Mononuclear cell (primary cell): ENCODE measurements around the gene EIF2B5. TPM values are rescaled to one million over a fixed set of nuclear protein-coding genes. Genes with fewer than 3 reads are reported as not detected.
"Not testable (repeated sequence)": the region's sequence is repeated elsewhere in the genome, so short reads cannot be mapped to it uniquely, and the experiment has no call there.

Experiments
- H3K27me3 ChIP-seq: 2 replicates; pipeline ENCODE4 v1.6.0; 2011; ENCODE audit warnings: low read length, control low read depth; ENCODE audit not compliant: insufficient read depth
- H3K4me1 ChIP-seq: 2 replicates; pipeline ENCODE4 v1.5.1; 2011; ENCODE audit warnings: mild to moderate bottlenecking, low read length, control low read depth; ENCODE audit not compliant: insufficient read depth
- H3K4me3 ChIP-seq: 2 replicates; pipeline ENCODE4 v1.5.1; 2011; ENCODE audit warnings: mild to moderate bottlenecking, low read length, moderate library complexity
- H3K9me3 ChIP-seq: 2 replicates; pipeline ENCODE4 v1.5.1; 2011; ENCODE audit warnings: low read depth, mild to moderate bottlenecking, control low read depth, low read length
- total RNA-seq: library from RNA; depleted of rRNA; stranded (reverse); fragments of >200 nt; gene quantifications from one replicate; pipeline ENCODE4 v1.2.3, GENCODE V29; 2012

EIF2B5 gene
- total RNA-seq, 1 donor: 41.0 TPM

GRCh38 chr3:184158404-184158803 lies 23.2 kb downstream of the EIF2B5 start:
- no peak overlapping the region for H3K4me3 ChIP-seq
- no peaks in the 10 kb centered on the region for H3K9me3 ChIP-seq
- no peaks in the 10 kb centered on the region for H3K27me3 ChIP-seq
- peaks cover 31% of the 10 kb centered on the region for H3K4me1 ChIP-seq

- H3K27me3 ChIP-seq: no peaks in the 10 kb centered on the region
- no peak overlapping the region for H3K4me3 ChIP-seq
- peaks cover 31% of the 10 kb centered on the region for H3K4me1 ChIP-seq
- no peaks in the 10 kb centered on the region for H3K9me3 ChIP-seq
Measured at GRCh38 chr3:184160456-184160855, 25.3 kb downstream of the EIF2B5 start.

- H3K4me1 ChIP-seq: peaks cover 12% of the 10 kb centered on the region
- H3K27me3 ChIP-seq, H3K9me3 ChIP-seq, H3K4me3 ChIP-seq: not testable (repeated sequence)
Measured at GRCh38 chr3:184162571-184163070, 27.5 kb downstream of the EIF2B5 start.

DNA sequence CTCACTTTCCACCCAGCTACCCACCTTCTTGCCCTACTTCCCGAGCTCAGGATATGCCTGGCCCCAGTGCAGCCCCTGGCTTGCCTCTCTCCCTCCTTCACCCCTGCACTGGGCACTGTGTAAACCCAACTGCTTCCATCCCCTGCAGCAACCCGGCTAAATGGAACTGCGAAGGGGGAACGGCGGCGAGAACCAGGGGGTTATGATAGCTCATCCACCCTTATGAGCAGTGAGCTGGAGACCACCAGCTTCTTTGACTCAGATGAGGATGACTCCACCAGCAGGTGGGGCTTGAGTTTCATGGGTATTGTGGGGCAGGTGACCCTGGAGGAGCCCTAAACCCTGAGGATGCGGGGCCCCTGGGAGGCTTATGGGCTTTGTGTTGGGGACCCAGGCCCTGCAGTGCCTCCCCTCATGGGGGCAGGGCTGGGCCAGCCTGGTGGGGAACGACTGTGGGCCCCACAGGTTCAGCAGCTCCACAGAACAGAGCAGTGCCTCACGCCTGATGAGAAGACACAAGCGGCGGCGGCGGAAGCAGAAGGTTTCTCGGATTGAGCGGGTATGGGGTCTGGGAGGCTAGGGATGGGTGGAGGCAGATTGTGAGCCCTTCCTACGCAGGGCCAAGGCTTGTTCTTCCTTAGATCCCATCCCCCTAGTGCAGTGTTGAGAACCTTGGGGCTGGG lies 29.6 kb downstream of the EIF2B5 start:
- no peak overlapping the region for H3K4me3 ChIP-seq

GRCh38 chr3:184165543-184165942 lies 30.4 kb downstream of the EIF2B5 start:
- no peak overlapping the region for H3K4me3 ChIP-seq
- no peaks in the 10 kb centered on the region for H3K4me1 ChIP-seq
- H3K9me3 ChIP-seq: no peaks in the 10 kb centered on the region
- no peaks in the 10 kb centered on the region for H3K27me3 ChIP-seq

More for the DNA sequence above, 29.6 kb downstream of the EIF2B5 start:
- Histone ChIP-seq H3K9me3 (no peaks in the 10 kb centered on the region), H3K4me1 (no peaks in the 10 kb centered on the region), H3K27me3 (no peaks in the 10 kb centered on the region)

GRCh38 chr3:184166671-184167070 lies 31.5 kb downstream of the EIF2B5 start:
- Histone ChIP-seq H3K9me3 (no peaks in the 10 kb centered on the region), H3K27me3 (no peaks in the 10 kb centered on the region), H3K4me1 (no peaks in the 10 kb centered on the region), H3K4me3 (no peak overlapping the region)

DNA sequence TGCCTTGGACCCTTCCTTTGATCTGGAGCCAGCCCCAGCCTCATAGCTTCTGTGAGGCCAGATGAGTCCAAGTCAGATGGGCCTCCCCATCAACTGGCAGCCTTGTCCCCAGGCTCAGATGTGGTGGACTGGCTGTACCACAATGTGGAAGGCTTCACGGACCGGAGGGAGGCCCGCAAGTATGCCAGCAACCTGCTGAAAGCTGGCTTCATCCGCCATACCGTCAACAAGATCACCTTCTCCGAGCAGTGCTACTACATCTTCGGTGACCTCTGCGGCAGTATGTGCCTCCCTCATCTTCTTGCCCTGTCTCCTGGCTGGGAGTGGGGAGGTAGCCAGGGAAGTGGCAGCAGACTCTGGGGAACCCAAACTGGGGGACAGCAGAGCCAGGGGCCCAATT lies 32.6 kb downstream of the EIF2B5 start:
- H3K4me3 ChIP-seq: no peak overlapping the region
- no peaks in the 10 kb centered on the region for H3K4me1 ChIP-seq
- no peaks in the 10 kb centered on the region for H3K27me3 ChIP-seq
- no peaks in the 10 kb centered on the region for H3K9me3 ChIP-seq

DNA sequence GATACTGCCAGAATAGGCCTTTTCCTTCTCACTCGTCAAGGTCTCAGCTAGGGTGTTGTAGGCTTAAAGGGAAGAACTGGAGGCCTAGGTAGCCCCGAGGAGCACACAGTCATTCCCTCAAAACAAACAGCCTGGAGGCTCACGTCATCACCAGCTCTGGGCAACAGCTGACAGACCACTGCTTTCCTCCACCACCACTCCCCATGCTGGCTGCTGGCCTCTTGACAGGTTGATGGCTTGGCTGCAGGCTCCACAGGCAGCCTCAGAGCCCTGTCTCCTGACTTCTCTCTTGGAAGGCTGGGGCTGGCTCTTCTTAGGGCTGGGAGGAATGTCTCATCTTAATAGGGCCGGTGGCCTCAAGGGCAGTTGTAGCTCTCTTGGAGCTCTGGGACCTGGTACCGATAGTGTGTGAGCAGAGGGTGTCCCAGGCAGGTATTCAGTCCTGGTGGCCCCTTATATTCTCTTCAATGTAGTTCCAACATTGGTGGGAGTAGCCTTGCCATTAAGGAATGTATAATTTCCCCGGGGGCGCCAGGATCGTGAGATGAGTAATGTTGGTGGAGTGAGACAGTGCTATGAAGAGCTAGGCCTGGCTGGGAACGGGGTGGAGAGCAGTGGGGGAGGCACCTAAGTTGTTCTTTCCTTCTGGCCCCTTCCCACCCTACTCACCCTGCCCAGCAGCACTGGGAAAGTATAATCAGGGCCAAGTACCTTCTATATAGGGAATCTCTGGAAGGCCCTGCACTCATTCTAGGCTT lies 33.4 kb downstream of the EIF2B5 start:
- no peak overlapping the region for H3K4me3 ChIP-seq
- H3K4me1 ChIP-seq: no peaks in the 10 kb centered on the region
- H3K27me3 ChIP-seq: no peaks in the 10 kb centered on the region
- H3K9me3 ChIP-seq: no peaks in the 10 kb centered on the region

- no peaks in the 10 kb centered on the region for H3K27me3 ChIP-seq
- H3K9me3 ChIP-seq: no peaks in the 10 kb centered on the region
- H3K4me1 ChIP-seq: peaks cover 4% of the 10 kb centered on the region
- no peak overlapping the region for H3K4me3 ChIP-seq
Measured at GRCh38 chr3:184169896-184170875, 35.0 kb downstream of the EIF2B5 start.

DNA sequence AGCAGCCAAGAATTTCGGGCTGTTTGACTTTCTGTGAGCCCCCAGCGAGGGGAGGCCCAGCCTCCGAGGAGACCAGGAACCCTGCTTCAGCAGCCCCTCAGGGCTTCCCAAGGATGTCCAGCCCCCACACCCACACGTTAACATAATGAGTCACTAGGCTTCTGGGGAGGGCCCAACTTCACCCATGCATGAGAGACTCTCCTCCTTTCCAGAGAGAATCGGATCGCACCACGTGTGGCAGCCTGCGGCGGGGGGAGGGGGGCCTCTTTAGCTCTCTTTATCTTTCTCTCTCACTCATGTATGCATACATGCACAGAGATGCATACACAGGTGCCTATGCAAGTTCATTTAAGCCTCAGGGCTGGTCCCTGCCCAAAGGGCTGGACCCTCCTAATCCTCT lies 36.4 kb downstream of the EIF2B5 start:
- peaks cover 18% of the 10 kb centered on the region for H3K4me1 ChIP-seq
- H3K9me3 ChIP-seq: no peaks in the 10 kb centered on the region
- H3K27me3 ChIP-seq: no peaks in the 10 kb centered on the region
- no peak overlapping the region for H3K4me3 ChIP-seq

- peaks cover 30% of the 10 kb centered on the region for H3K4me1 ChIP-seq
- no peaks in the 10 kb centered on the region for H3K27me3 ChIP-seq
- H3K4me3 ChIP-seq: no peak overlapping the region
Measured at GRCh38 chr3:184172681-184173373, 37.7 kb downstream of the EIF2B5 start.

GRCh38 chr3:184173374-184173722 lies 38.2 kb downstream of the EIF2B5 start:
- peaks cover 36% of the 10 kb centered on the region for H3K4me1 ChIP-seq
- no peaks in the 10 kb centered on the region for H3K9me3 ChIP-seq
- no peak overlapping the region for H3K4me3 ChIP-seq
- no peaks in the 10 kb centered on the region for H3K27me3 ChIP-seq

More at GRCh38 chr3:184172681-184173373, 37.7 kb downstream of the EIF2B5 start:
- H3K9me3 ChIP-seq: no peaks in the 10 kb centered on the region

DNA sequence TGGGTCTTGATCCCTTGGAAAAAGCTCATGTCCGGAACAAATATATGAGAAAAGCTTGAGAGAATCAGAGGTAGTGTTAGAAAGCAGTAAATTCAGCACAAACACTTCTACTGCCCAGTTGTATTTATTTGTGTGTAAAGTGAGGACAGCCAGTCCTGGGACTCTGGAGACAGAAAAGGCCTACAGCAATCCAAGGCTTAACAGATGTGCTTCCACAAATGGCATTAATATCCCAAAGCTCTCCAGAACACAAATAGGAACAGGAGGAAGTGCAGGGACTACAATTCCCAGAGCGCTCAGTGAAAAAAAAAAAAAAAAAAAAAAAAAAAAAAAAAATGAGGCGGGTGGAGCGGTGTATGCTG lies 39.1 kb downstream of the EIF2B5 start:
- peaks cover 36% of the 10 kb centered on the region for H3K4me1 ChIP-seq
- no peak overlapping the region for H3K4me3 ChIP-seq
- H3K27me3 ChIP-seq: no peaks in the 10 kb centered on the region
- no peaks in the 10 kb centered on the region for H3K9me3 ChIP-seq

DNA sequence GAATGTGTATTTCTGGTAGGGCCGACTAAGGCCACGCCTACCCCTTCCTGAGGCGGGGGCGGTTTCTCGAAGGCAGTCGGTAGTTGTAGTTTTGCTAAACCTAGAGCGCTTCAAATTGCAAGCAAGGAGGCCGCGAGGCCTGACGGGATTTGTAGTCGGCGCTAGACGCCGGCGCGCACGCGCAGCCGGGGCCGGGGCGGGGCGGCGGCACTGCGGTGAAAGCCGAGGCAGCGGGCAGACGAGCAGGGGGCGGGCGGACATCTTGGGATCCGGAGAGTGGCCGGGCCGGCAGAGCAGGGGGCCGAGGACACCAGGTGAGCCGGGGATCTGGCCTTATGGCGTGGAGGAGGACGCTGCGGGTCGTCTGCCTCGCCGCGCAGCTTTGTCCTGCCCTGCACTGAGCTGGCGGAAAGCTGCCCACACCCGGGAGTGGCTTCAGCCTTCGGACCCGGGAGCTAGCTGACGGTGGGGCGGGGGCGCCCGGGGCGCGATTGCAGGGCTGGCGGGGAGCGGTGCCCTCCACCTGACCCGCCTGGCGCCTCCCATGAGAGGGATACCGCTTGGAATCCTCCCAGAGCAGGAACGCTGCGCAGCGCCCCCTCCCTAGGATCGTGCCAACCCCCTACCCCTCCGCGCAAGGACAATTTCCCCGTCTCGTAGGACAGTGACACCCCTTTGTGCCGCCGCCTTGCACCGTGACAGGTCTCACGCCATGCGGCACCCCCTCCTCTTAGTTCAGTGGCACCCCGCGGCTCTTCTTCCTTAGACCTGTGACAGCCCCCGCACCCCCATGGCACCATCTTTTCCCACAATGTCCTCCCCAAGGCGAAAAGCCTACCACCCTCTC lies 39.7 kb downstream of the EIF2B5 start, which contains the start of gene AP2M1:
TSS of gene AP2M1 (plus strand) at position 210 of the 847 bp plus-strand sequence. CDS start 2,139 bp downstream, outside the sequence.
- peaks cover 36% of the 10 kb centered on the region for H3K4me1 ChIP-seq
- peak within 1 kb of the TSS; percentile 98 for H3K4me3 ChIP-seq
- no peaks in the 10 kb centered on the region for H3K27me3 ChIP-seq
- H3K9me3 ChIP-seq: no peaks in the 10 kb centered on the region
